ENCODE results near the gene MUC5AC.
"Not testable (repeated sequence)": the region's sequence is repeated elsewhere in the genome, so short reads cannot be mapped to it uniquely, and the experiment has no call there.

Gene MUC5AC

DNA sequence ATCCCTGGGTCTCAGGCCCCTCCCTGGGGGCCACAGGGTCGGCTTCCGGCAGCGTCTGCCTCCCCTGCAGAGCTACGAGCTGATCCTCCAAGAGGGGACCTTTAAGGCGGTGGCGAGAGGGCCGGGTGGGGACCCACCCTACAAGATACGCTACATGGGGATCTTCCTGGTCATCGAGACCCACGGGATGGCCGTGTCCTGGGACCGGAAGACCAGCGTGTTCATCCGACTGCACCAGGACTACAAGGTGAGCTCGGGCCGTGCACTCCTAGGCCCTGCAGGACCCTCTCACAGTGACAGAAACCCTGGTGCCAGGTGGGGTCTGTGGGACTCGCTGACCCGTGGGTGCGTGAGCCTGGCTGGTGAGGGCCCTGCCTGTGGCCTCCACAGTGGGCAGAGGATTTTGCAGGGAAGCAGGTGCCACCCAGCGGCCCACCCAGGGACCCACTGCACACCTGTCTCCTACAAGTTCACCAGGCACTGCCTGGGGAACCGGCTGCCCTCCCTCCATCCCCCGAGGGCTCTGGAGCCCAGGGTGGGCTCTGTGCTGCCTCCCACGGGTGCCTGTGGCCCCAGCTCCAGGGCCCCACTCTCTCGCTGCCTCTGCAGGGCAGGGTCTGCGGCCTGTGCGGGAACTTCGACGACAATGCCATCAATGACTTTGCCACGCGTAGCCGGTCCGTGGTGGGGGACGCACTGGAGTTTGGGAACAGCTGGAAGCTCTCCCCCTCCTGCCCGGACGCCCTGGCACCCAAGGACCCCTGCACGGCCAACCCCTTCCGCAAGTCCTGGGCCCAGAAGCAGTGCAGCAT, 78.8 kb downstream of the MUC5AC start:
- H3K36me3 ChIP-seq (ENCODE audit: control insufficient read depth, insufficient read depth, low read length): no peaks in the 10 kb centered on the region
- no peaks in the 10 kb centered on the region for H3K4me1 ChIP-seq (ENCODE audit: control insufficient read depth, insufficient read depth, low read length)
- no peaks in the 10 kb centered on the region for H3K27me3 ChIP-seq (ENCODE audit: control insufficient read depth, insufficient read depth, low read length, poor library complexity, severe bottlenecking)
- WGBS, 2 experiments: 90 to 91% methylated on average over 37 of the region's 37 CpGs
- no peaks in the 10 kb centered on the region for H3K9me3 ChIP-seq (ENCODE audit: control insufficient read depth, low read length)
- no peak overlapping the region for H3K4me3 ChIP-seq (ENCODE audit: insufficient read depth, low read depth, low read length)
- no peak overlapping the region for H3K27ac ChIP-seq (ENCODE audit: insufficient read depth, low read depth, low read length, poor library complexity, severe bottlenecking)

DNA sequence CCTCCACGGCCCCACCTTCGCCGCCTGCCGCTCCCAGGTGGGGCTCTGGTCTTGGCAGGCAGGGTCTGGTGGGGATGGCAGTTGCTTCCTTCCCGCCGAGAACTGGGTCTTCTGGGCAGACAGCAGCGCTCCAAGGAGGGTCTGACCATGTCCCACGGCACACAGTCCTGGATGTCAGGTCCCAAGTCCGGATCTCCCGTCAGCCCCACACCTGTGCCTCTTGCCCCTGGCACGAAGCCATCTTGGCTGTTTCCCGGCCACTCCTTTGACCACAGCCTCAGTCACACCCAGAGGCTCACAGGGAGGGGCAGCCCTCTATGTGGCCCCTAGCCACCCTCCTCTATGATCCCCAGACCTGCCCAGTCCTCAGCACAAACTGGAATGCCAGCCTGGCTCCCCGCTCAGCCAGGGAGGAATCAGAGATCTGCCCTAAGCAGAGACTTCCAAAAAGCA, 79.4 kb downstream of the MUC5AC start:
- 87 to 92% methylated on average over 13 of the region's 13 CpGs for WGBS, 2 experiments
- H3K9me3 ChIP-seq (ENCODE audit: control insufficient read depth, low read length): no peaks in the 10 kb centered on the region

DNA sequence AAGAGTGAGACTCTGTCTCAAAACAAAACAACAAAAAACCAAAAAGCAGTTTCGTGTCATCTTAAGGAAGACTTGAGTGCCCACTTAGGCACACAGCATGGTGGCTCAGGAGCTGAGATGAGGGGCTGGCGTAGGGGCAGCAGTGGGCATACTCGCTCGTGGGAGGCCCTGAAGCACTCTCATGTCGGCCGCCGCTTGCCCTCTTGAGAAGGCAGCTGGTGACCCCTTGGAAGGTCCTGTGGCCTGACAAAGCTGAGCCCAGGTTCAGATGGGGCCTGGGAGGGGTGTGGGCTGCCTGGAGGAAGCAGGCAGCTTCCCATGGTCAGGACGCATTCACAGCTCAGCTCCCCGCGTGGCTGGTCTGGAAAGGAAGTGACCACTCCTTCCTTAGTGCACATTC, 80.1 kb downstream of the MUC5AC start:
- Histone ChIP-seq H3K27ac (ENCODE audit: insufficient read depth, low read depth, low read length, poor library complexity, severe bottlenecking) (no peak overlapping the region), H3K4me3 (ENCODE audit: insufficient read depth, low read depth, low read length) (no peak overlapping the region), H3K36me3 (ENCODE audit: control insufficient read depth, insufficient read depth, low read length) (no peaks in the 10 kb centered on the region), H3K27me3 (ENCODE audit: control insufficient read depth, insufficient read depth, low read length, poor library complexity, severe bottlenecking) (no peaks in the 10 kb centered on the region), H3K9me3 (ENCODE audit: control insufficient read depth, low read length) (no peaks in the 10 kb centered on the region), H3K4me1 (ENCODE audit: control insufficient read depth, insufficient read depth, low read length) (no peaks in the 10 kb centered on the region)
- WGBS, 2 experiments: 87 to 90% methylated on average over 10 of the region's 10 CpGs

More for the DNA sequence above, 79.4 kb downstream of the MUC5AC start:
- Histone ChIP-seq H3K27me3 (ENCODE audit: control insufficient read depth, insufficient read depth, low read length, poor library complexity, severe bottlenecking) (no peaks in the 10 kb centered on the region), H3K4me3 (ENCODE audit: insufficient read depth, low read depth, low read length) (no peak overlapping the region), H3K36me3 (ENCODE audit: control insufficient read depth, insufficient read depth, low read length) (no peaks in the 10 kb centered on the region), H3K27ac (ENCODE audit: insufficient read depth, low read depth, low read length, poor library complexity, severe bottlenecking) (no peak overlapping the region), H3K4me1 (ENCODE audit: control insufficient read depth, insufficient read depth, low read length) (no peaks in the 10 kb centered on the region)

DNA sequence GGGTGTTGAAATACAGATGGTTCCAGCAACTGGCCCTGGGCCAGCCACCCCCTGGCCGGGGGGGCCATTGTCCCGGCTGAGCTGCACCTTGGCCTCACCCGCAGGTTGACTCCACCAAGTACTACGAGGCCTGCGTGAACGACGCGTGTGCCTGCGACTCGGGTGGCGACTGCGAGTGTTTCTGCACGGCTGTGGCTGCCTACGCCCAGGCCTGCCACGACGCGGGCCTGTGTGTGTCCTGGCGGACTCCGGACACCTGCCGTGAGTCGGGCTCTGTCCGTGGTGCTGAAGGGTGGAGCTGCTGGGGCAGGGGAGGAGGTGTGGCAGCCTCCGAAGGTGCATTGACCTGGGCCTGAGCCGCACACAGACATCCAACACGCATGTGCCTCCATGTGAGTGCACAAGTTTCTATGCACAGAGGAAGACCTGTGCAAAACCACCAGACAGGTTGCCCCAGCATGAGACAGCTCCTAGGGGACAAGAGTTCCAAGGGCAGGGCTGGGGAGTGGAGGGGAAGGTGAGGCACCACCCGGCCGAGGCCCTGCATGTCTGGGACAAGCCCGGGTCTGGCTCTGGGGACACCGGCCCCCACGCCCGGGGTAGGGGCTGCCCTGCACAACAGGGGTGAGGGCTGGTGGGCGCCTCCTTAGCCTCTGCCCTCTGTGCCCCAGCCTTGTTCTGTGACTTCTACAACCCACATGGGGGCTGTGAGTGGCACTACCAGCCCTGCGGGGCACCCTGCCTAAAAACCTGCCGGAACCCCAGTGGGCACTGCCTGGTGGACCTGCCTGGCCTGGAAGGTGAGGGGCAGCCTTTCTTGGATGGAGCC, 81.2 kb downstream of the MUC5AC start:
- Histone ChIP-seq H3K4me1 (ENCODE audit: control insufficient read depth, insufficient read depth, low read length) (no peaks in the 10 kb centered on the region), H3K36me3 (ENCODE audit: control insufficient read depth, insufficient read depth, low read length) (no peaks in the 10 kb centered on the region), H3K4me3 (ENCODE audit: insufficient read depth, low read depth, low read length) (no peak overlapping the region), H3K27ac (ENCODE audit: insufficient read depth, low read depth, low read length, poor library complexity, severe bottlenecking) (no peak overlapping the region), H3K9me3 (ENCODE audit: control insufficient read depth, low read length) (no peaks in the 10 kb centered on the region), H3K27me3 (ENCODE audit: control insufficient read depth, insufficient read depth, low read length, poor library complexity, severe bottlenecking) (no peaks in the 10 kb centered on the region)
- 64 to 65% methylated on average over 34 of the region's 34 CpGs for WGBS, 2 experiments

DNA sequence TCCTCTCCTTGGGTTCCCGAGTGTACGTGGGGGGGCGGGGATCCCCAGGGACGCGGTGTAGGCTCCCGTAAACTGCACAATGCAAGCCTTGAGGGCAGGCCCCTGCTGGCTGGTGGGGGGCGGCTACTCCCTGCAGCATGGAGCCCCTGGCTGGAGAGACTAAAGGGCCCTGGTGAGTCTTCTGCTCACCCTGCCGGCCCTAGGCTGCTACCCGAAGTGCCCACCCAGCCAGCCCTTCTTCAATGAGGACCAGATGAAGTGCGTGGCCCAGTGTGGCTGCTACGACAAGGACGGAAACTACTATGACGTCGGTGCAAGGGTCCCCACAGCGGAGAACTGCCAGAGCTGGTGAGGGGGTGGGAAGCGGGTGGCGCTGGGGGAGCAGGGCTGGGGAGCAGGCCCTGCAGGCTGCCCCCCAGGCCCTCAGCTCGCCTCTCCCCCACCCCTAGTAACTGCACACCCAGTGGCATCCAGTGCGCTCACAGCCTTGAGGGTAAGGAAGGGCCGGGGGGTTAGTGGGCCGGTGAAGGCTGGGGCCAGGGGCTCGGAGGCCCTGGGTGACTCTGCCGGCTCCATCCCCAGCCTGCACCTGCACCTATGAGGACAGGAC, 81.9 kb downstream of the MUC5AC start:
- Histone ChIP-seq H3K9me3 (ENCODE audit: control insufficient read depth, low read length) (no peaks in the 10 kb centered on the region), H3K27ac (ENCODE audit: insufficient read depth, low read depth, low read length, poor library complexity, severe bottlenecking) (no peak overlapping the region), H3K4me3 (ENCODE audit: insufficient read depth, low read depth, low read length) (no peak overlapping the region), H3K36me3 (ENCODE audit: control insufficient read depth, insufficient read depth, low read length) (no peaks in the 10 kb centered on the region), H3K27me3 (ENCODE audit: control insufficient read depth, insufficient read depth, low read length, poor library complexity, severe bottlenecking) (no peaks in the 10 kb centered on the region), H3K4me1 (ENCODE audit: control insufficient read depth, insufficient read depth, low read length) (no peaks in the 10 kb centered on the region)
- WGBS, 2 experiments: 88 to 90% methylated on average over 23 of the region's 23 CpGs

DNA sequence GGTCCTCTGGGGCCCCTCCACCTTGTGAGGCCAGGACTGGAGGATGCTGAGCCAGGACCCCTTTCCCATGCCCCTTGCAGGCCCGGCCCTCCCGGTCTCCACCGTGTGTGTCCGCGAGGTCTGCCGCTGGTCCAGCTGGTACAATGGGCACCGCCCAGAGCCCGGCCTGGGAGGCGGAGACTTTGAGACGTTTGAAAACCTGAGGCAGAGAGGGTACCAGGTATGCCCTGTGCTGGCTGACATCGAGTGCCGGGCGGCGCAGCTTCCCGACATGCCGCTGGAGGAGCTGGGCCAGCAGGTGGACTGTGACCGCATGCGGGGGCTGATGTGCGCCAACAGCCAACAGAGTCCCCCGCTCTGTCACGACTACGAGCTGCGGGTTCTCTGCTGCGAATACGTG, 83.0 kb downstream of the MUC5AC start:
- Histone ChIP-seq H3K9me3 (ENCODE audit: control insufficient read depth, low read length) (no peaks in the 10 kb centered on the region), H3K36me3 (ENCODE audit: control insufficient read depth, insufficient read depth, low read length) (no peaks in the 10 kb centered on the region), H3K4me3 (ENCODE audit: insufficient read depth, low read depth, low read length) (no peak overlapping the region), H3K4me1 (ENCODE audit: control insufficient read depth, insufficient read depth, low read length) (no peaks in the 10 kb centered on the region), H3K27me3 (ENCODE audit: control insufficient read depth, insufficient read depth, low read length, poor library complexity, severe bottlenecking) (no peaks in the 10 kb centered on the region), H3K27ac (ENCODE audit: insufficient read depth, low read depth, low read length, poor library complexity, severe bottlenecking) (no peak overlapping the region)
- WGBS, 2 experiments: 90 to 92% methylated on average over 25 of the region's 25 CpGs

DNA sequence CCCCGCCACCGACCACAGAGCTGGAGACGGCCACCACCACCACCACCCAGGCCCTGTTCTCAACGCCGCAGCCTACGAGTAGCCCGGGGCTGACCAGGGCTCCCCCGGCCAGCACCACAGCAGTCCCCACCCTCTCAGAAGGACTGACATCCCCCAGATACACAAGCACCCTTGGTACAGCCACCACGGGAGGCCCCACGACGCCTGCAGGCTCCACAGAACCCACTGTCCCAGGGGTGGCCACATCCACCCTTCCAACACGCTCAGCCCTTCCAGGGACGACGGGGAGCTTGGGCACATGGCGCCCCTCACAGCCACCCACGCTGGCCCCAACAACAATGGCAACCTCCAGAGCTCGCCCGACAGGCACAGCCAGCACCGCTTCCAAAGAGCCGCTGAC, 84.0 kb downstream of the MUC5AC start:
- H3K4me3 ChIP-seq (ENCODE audit: insufficient read depth, low read depth, low read length): no peak overlapping the region
- 92 to 94% methylated on average over 20 of the region's 20 CpGs for WGBS, 2 experiments
- no peaks in the 10 kb centered on the region for H3K9me3 ChIP-seq (ENCODE audit: control insufficient read depth, low read length)

DNA sequence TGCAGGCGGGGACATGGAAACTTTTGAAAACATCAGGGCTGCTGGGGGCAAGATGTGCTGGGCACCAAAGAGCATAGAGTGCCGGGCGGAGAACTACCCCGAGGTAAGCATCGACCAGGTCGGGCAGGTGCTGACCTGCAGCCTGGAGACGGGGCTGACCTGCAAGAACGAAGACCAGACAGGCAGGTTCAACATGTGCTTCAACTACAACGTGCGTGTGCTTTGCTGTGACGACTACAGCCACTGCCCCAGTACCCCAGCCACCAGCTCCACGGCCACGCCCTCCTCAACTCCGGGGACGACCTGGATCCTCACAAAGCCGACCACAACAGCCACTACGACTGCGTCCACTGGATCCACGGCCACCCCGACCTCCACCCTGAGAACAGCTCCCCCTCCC, 84.5 kb downstream of the MUC5AC start:
- no peaks in the 10 kb centered on the region for H3K27me3 ChIP-seq (ENCODE audit: control insufficient read depth, insufficient read depth, low read length, poor library complexity, severe bottlenecking)
- H3K4me1 ChIP-seq (ENCODE audit: control insufficient read depth, insufficient read depth, low read length): no peaks in the 10 kb centered on the region
- H3K9me3 ChIP-seq (ENCODE audit: control insufficient read depth, low read length): no peaks in the 10 kb centered on the region
- 89 to 93% methylated on average over 20 of the region's 20 CpGs for WGBS, 2 experiments
- H3K36me3 ChIP-seq (ENCODE audit: control insufficient read depth, insufficient read depth, low read length): no peaks in the 10 kb centered on the region
- H3K4me3 ChIP-seq (ENCODE audit: insufficient read depth, low read depth, low read length): no peak overlapping the region
- no peak overlapping the region for H3K27ac ChIP-seq (ENCODE audit: insufficient read depth, low read depth, low read length, poor library complexity, severe bottlenecking)

More for the DNA sequence above, 84.0 kb downstream of the MUC5AC start:
- Histone ChIP-seq H3K4me1 (ENCODE audit: control insufficient read depth, insufficient read depth, low read length) (no peaks in the 10 kb centered on the region), H3K36me3 (ENCODE audit: control insufficient read depth, insufficient read depth, low read length) (no peaks in the 10 kb centered on the region), H3K27ac (ENCODE audit: insufficient read depth, low read depth, low read length, poor library complexity, severe bottlenecking) (no peak overlapping the region), H3K27me3 (ENCODE audit: control insufficient read depth, insufficient read depth, low read length, poor library complexity, severe bottlenecking) (no peaks in the 10 kb centered on the region)

DNA sequence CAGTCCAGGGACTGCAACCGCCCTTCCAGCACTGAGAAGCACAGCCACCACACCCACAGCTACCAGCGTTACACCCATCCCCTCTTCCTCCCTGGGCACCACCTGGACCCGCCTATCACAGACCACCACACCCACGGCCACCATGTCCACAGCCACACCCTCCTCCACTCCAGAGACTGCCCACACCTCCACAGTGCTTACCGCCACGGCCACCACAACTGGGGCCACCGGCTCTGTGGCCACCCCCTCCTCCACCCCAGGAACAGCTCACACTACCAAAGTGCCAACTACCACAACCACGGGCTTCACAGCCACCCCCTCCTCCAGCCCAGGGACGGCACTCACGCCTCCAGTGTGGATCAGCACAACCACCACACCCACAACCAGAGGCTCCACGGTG, 85.0 kb downstream of the MUC5AC start:
- WGBS, 2 experiments: 80% methylated on average over 4 to 7 of the region's 11 CpGs
- H3K4me1 ChIP-seq (ENCODE audit: control insufficient read depth, insufficient read depth, low read length); H3K36me3 ChIP-seq (ENCODE audit: control insufficient read depth, insufficient read depth, low read length); H3K4me3 ChIP-seq (ENCODE audit: insufficient read depth, low read depth, low read length); H3K9me3 ChIP-seq (ENCODE audit: control insufficient read depth, low read length); H3K27me3 ChIP-seq (ENCODE audit: control insufficient read depth, insufficient read depth, low read length, poor library complexity, severe bottlenecking); H3K27ac ChIP-seq (ENCODE audit: insufficient read depth, low read depth, low read length, poor library complexity, severe bottlenecking): not testable (repeated sequence)

DNA sequence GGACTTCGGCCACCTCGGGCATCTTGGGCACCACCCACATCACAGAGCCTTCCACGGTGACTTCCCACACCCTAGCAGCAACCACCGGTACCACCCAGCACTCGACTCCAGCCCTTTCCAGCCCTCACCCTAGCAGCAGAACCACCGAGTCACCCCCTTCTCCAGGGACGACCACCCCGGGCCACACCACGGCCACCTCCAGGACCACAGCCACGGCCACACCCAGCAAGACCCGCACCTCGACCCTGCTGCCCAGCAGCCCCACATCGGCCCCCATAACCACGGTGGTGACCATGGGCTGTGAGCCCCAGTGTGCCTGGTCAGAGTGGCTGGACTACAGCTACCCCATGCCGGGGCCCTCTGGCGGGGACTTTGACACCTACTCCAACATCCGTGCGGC, 85.8 kb downstream of the MUC5AC start:
- not testable (repeated sequence) for H3K9me3 ChIP-seq (ENCODE audit: control insufficient read depth, low read length); H3K27me3 ChIP-seq (ENCODE audit: control insufficient read depth, insufficient read depth, low read length, poor library complexity, severe bottlenecking); H3K4me1 ChIP-seq (ENCODE audit: control insufficient read depth, insufficient read depth, low read length); H3K36me3 ChIP-seq (ENCODE audit: control insufficient read depth, insufficient read depth, low read length); H3K27ac ChIP-seq (ENCODE audit: insufficient read depth, low read depth, low read length, poor library complexity, severe bottlenecking); H3K4me3 ChIP-seq (ENCODE audit: insufficient read depth, low read depth, low read length)
- WGBS, 2 experiments: 90 to 91% methylated on average over 11 to 12 of the region's 18 CpGs

All from ectodermal cell (in vitro differentiated cells).